Astrocyte of the spinal cord (primary cell): ENCODE results near the gene TMCC1.

Experiments used
- DNase-seq: peaks from one replicate; pipeline ENCODE4 v3.0.0; 2011; ENCODE audit warnings: low read depth, low spot score
- H3K4me3 ChIP-seq: 2 replicates; pipeline ENCODE4 v1.5.1; 2011; ENCODE audit warnings: low read depth, mild to moderate bottlenecking, low read length, moderate library complexity
- in situ Hi-C: cut with HindIII; loops from 2 replicates; pipeline ENCODE4 v1.10.0; 2017; ENCODE audit warnings: low sequenced_read_pairs
- TF ChIP-seq, protein P1 (sequence below): IDR thresholded peaks from 2 replicates; pipeline ENCODE4 v1.5.1; 2012; ENCODE audit warnings: low read depth, mild to moderate bottlenecking, low read length, inconsistent platforms

The TMCC1 gene

DNA sequence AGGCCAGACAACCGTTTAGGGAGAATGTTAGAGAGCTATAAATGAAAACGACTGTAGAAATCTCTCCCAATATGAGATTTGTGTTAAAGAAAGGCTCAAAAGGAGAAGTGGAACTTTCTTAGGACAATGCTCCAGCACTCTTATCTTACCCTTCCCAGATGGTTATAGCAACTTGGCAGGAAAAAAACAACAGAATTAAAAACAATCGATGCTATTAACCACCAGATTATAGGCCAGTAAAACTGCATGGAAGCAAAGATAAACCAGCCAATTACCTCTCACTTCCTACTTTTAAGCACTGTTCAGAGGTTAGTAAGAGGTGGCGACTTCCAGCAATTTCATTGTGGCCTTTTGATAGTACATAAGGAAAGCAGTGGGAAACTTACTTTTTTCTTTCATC lies 72.9 kb downstream of the TMCC1 start:
- no peak overlapping the region for H3K4me3 ChIP-seq
- TF ChIP-seq, protein P1, sequence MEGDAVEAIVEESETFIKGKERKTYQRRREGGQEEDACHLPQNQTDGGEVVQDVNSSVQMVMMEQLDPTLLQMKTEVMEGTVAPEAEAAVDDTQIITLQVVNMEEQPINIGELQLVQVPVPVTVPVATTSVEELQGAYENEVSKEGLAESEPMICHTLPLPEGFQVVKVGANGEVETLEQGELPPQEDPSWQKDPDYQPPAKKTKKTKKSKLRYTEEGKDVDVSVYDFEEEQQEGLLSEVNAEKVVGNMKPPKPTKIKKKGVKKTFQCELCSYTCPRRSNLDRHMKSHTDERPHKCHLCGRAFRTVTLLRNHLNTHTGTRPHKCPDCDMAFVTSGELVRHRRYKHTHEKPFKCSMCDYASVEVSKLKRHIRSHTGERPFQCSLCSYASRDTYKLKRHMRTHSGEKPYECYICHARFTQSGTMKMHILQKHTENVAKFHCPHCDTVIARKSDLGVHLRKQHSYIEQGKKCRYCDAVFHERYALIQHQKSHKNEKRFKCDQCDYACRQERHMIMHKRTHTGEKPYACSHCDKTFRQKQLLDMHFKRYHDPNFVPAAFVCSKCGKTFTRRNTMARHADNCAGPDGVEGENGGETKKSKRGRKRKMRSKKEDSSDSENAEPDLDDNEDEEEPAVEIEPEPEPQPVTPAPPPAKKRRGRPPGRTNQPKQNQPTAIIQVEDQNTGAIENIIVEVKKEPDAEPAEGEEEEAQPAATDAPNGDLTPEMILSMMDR: no peak
- in situ Hi-C loops: no loop called here
- no peak for DNase-seq

- in situ Hi-C loops: no loop called here
- H3K4me3 ChIP-seq: no peak overlapping the region
- no peak for DNase-seq
- TF ChIP-seq, protein P1: no peak
These were observed 80.9 kb downstream of the TMCC1 start for GRCh38 chr3:129812589-129812988.

DNA sequence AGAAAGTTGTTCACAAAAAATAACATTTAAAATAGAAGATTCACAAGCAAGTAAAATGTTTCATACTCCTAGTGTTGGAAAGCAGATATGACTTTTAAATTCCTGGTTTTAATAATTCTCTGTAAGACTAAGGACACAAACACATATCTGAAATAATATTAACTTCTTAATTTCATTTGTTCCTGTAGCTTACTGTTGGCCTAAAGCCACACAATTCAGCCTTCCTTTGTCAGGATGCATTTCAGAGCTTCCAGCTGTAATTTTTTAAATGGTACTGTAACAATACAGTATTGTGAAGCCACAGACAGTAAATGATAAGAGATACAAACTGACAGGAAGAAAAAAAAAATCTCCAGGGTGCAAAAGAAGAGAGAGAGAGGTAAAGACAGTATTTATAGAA lies 84.2 kb downstream of the TMCC1 start:
- TF ChIP-seq, protein P1: no peak
- H3K4me3 ChIP-seq: no peak overlapping the region
- in situ Hi-C loops: no loop called here
- no peak for DNase-seq

- H3K4me3 ChIP-seq: no peak overlapping the region
- TF ChIP-seq, protein P1: no peak
- in situ Hi-C loops: no loop called here
- DNase-seq: no peak
These were observed 97.4 kb downstream of the TMCC1 start for GRCh38 chr3:129796146-129796545.

DNA sequence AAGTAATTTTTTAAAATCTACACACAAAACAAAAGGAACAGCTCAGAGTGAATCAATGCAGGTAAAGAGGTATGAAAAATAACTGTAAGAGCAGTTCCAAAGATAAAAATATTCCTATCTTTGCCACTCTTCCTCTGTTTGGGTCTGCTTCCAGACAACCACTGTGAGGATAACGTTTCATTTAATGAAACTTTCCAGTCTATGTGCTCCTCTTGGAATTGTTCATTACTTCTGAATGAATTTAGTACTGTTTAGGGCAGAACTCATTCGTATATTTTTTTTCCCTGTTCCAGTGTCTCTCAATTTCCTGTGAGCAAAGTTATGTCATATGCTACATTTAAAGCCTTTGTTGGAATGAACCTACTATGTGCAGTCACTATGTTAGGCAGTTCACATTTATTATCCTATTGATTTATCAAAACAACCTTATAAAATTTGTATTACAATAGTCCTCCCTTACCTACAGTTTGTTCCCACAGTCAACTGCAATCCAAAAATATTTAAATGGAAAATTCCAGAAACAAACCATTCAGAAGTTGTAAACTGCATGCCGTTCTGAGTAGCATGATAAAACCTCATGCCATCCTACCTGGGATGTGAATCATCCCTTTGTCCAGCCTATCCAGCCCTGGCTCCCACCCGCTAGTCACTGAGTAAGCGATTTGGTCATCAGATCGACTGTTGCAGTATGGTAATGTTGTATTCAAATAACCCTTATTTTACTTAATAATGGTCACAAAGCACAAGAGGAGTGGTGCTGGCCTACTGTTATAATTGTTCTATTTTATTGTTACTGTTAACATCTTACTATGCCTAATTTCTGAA lies 98.1 kb downstream of the TMCC1 start:
- DNase-seq: peak; percentile 49
- no peak overlapping the region for H3K4me3 ChIP-seq
- in situ Hi-C loops: no loop called here
- TF ChIP-seq, protein P1: no peak

DNA sequence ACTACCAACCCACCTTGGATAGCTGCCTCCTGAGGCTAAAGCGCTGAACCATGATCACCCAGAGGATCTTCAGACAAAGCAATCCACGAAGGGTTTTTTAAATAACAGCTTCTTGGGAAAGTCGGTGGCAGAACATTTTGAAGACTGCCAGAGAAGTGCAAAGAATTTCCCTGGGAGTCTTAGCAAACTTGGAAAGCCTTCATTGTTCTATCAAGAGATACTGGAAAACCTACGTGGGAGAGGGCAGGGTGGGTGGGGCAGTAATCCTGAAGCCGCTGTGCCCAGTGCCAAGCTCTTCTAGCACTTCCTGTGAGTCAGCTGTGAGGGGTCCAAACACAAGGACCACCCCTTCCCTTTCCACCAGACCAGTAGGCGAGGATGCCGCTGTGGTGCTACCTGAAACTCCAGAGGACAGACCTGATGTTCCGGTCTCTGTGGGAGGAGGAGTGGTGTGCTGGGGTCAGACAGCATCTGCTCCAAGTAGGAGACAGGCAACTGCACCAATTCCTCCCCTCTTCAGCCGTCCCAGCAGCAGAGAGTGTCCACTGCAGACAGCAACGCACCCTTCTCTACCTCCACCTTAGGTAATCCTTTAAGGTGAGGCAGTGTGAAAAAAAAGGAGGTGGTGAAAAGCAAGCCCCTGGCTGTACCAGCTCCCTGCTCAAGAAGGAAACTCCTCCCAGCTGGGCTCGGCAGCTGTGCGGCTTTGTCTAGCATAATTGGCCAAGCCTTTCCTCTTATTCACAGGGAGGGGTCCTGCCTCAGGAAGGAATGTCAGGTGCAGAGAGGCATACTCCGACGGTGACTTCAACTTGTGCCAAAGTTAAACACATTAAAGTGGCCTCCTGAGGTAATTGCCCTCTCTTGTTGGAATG lies 99.0 kb downstream of the TMCC1 start:
- in situ Hi-C loops: no loop called here
- H3K4me3 ChIP-seq: peak overlapping the region; percentile 23
- peak; percentile 50 for DNase-seq
- TF ChIP-seq, protein P1: no peak
